MM.1S (cell line): Measurements from ENCODE around the gene A4GALT.

Experiments used
- EZH2 ChIP-seq: fragments of 300-600 bp; sonication (generic); optimal IDR thresholded peaks from 2 replicates; pipeline ENCODE3; 2017; ENCODE audit warnings: low read depth, mild to moderate bottlenecking, antibody characterized with exemption, low read length, mixed read lengths
- EZH2phosphoT487 ChIP-seq: fragments of 300-600 bp; sonication (generic); IDR thresholded peaks from 2 replicates; pipeline ENCODE4 v1.6.1; 2018; ENCODE audit warnings: antibody characterized with exemption, low read length
- TF ChIP-seq, protein P1 (sequence below): fragments of 300-600 bp; sonication (generic); IDR thresholded peaks from 2 replicates; pipeline ENCODE4 v1.5.1; 2016; ENCODE audit warnings: antibody characterized with exemption, low read length, mixed read lengths

DNA sequence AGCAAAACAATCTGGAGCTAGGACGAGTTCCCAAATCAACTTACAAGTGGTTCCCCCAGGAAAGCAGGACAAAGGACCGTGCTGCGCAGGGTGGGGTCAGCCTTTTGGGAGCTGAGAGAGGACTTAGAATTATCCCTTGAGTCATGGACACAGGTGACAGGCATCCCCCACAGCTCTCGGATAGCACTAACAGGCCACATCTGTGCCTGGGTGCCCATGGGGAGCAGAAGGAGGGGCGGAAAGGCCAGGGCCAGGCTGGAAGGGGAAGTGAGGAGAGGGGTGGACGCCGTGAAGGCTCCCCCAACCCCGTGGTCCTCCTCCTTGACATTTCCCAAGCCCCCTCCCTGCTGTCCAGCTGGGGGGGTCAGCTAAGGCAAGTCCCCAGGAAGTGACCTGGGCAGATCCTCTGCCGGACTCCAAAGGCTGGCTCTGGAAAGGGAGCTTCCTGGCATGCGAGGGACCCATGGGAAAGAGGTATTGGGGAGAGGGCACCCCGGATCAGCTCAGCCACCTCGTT, 31.6 kb upstream of the A4GALT start:
- TF ChIP-seq, protein P1, sequence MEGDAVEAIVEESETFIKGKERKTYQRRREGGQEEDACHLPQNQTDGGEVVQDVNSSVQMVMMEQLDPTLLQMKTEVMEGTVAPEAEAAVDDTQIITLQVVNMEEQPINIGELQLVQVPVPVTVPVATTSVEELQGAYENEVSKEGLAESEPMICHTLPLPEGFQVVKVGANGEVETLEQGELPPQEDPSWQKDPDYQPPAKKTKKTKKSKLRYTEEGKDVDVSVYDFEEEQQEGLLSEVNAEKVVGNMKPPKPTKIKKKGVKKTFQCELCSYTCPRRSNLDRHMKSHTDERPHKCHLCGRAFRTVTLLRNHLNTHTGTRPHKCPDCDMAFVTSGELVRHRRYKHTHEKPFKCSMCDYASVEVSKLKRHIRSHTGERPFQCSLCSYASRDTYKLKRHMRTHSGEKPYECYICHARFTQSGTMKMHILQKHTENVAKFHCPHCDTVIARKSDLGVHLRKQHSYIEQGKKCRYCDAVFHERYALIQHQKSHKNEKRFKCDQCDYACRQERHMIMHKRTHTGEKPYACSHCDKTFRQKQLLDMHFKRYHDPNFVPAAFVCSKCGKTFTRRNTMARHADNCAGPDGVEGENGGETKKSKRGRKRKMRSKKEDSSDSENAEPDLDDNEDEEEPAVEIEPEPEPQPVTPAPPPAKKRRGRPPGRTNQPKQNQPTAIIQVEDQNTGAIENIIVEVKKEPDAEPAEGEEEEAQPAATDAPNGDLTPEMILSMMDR: no peak
- no peak for TF ChIP-seq EZH2
- TF ChIP-seq EZH2phosphoT487: no peak
